HEK293T (cell line): ENCODE data around the gene ESRRG.

ENCODE experiments used
- ARNT ChIP-seq: fragments of 450-650 bp; IDR thresholded peaks from 2 replicates; pipeline ENCODE4 v1.6.1; 2017; ENCODE audit warnings: mild to moderate bottlenecking
- BHLHE40 ChIP-seq: fragments of 450-650 bp; IDR thresholded peaks from 2 replicates; pipeline ENCODE4 v1.6.1; 2016; ENCODE audit warnings: mild to moderate bottlenecking, moderate library complexity, borderline replicate concordance
- CTBP1 ChIP-seq: fragments of 450-650 bp; IDR thresholded peaks from 2 replicates; pipeline ENCODE4 v1.6.1; 2016; ENCODE audit warnings: borderline replicate concordance
- FOXA1 ChIP-seq: fragments of 450-650 bp; IDR thresholded peaks from 2 replicates; pipeline ENCODE4 v1.6.1; 2016; ENCODE audit warnings: mild to moderate bottlenecking
- FOXK2 ChIP-seq: fragments of 450-650 bp; IDR thresholded peaks from 2 replicates; pipeline ENCODE4 v1.6.1; 2016; ENCODE audit warnings: mild to moderate bottlenecking
- FOXM1 ChIP-seq: fragments of 450-650 bp; IDR thresholded peaks from 2 replicates; pipeline ENCODE4 v1.6.1; 2017; ENCODE audit warnings: mild to moderate bottlenecking, borderline replicate concordance
- HDGF ChIP-seq: fragments of 450-650 bp; IDR thresholded peaks from 2 replicates; pipeline ENCODE4 v1.6.1; 2017; ENCODE audit warnings: antibody characterized with exemption, borderline replicate concordance
- LEF1 ChIP-seq: fragments of 450-650 bp; IDR thresholded peaks from 2 replicates; pipeline ENCODE4 v1.6.1; 2017; ENCODE audit warnings: mild to moderate bottlenecking, borderline replicate concordance
- NFRKB ChIP-seq: fragments of 450-650 bp; IDR thresholded peaks from 2 replicates; pipeline ENCODE4 v1.6.1; 2016; ENCODE audit warnings: mild to moderate bottlenecking, moderate library complexity
- SP1 ChIP-seq: fragments of 450-650 bp; IDR thresholded peaks from 2 replicates; pipeline ENCODE4 v1.6.1; 2017
- SUZ12 ChIP-seq: fragments of 450-650 bp; IDR thresholded peaks from 2 replicates; pipeline ENCODE4 v1.6.1; 2016; ENCODE audit warnings: mild to moderate bottlenecking

- no peak for TF ChIP-seq FOXM1
- no peak for TF ChIP-seq SUZ12
- TF ChIP-seq SP1, result no peak
- TF ChIP-seq BHLHE40, result no peak
- TF ChIP-seq ARNT, result no peak
- no peak for TF ChIP-seq CTBP1
- TF ChIP-seq LEF1, result no peak
- TF ChIP-seq FOXA1, result no peak
- no peak for TF ChIP-seq FOXK2
- TF ChIP-seq NFRKB, result no peak
- TF ChIP-seq HDGF, result no peak
These were observed 223.5 kb downstream of the ESRRG start for GRCh38 chr1:216499581-216500272.
